HG03025 (cell line): ENCODE results near the gene CMTM2.
"Not testable (repeated sequence)": the region's sequence is repeated elsewhere in the genome, so short reads cannot be mapped to it uniquely, and the experiment has no call there.

Experiments used
- ATAC-seq: cut with Tn5 transposase; IDR thresholded peaks from one replicate; pipeline ENCODE4 v1.9.1; 2021; ENCODE audit warnings: mild to moderate bottlenecking, moderate library complexity; ENCODE audit not compliant: unreplicated experiment, low FRiP score

The CMTM2 gene

GRCh38 chr16:66580605-66581209 is 1.4 kb downstream of the CMTM2 start:
- ATAC-seq: no peak

GRCh38 chr16:66581246-66581952 is 2.1 kb downstream of the CMTM2 start:
- no peak for ATAC-seq

- no peak for ATAC-seq
Measured at GRCh38 chr16:66585481-66586239, 6.4 kb downstream of the CMTM2 start.

GRCh38 chr16:66587881-66588600 is 8.8 kb downstream of the CMTM2 start:
- no peak for ATAC-seq

GRCh38 chr16:66588981-66589713 is 9.9 kb downstream of the CMTM2 start:
- ATAC-seq: peak; percentile 77

- no peak for ATAC-seq
Measured at GRCh38 chr16:66590322-66590721, 11.1 kb downstream of the CMTM2 start.

GRCh38 chr16:66591018-66591417 is 11.8 kb downstream of the CMTM2 start:
- ATAC-seq: no peak

GRCh38 chr16:66592241-66592640 is 13.0 kb downstream of the CMTM2 start:
- no peak for ATAC-seq

- ATAC-seq: no peak
Measured at GRCh38 chr16:66592814-66593213, 13.6 kb downstream of the CMTM2 start.

- ATAC-seq: no peak
Measured at GRCh38 chr16:66594739-66595138, 15.5 kb downstream of the CMTM2 start.

GRCh38 chr16:66596559-66596958 is 17.3 kb downstream of the CMTM2 start:
- ATAC-seq: not testable (repeated sequence)

- no peak for ATAC-seq
Measured at GRCh38 chr16:66596986-66597848, 18.0 kb downstream of the CMTM2 start.

GRCh38 chr16:66598111-66598510 is 18.8 kb downstream of the CMTM2 start:
- no peak for ATAC-seq

- ATAC-seq: no peak
Measured at GRCh38 chr16:66599726-66600125, 20.5 kb downstream of the CMTM2 start.

GRCh38 chr16:66600477-66600876 is 21.2 kb downstream of the CMTM2 start:
- ATAC-seq: no peak

- ATAC-seq: no peak
Measured at GRCh38 chr16:66601471-66601870, 22.2 kb downstream of the CMTM2 start.

- ATAC-seq: no peak
Measured at GRCh38 chr16:66603537-66604375, 24.5 kb downstream of the CMTM2 start.

GRCh38 chr16:66604376-66605176 is 25.3 kb downstream of the CMTM2 start, which contains the start of gene CMTM3:
Gene CMTM3, plus strand, starts transcription at chr16:66604704. Its CDS starts 102 bp downstream, at chr16:66604806.
- ATAC-seq: peak; percentile 52
